Measurements from ENCODE around the gene ENOPH1. TPM values are rescaled to one million over a fixed set of nuclear protein-coding genes. Genes with fewer than 3 reads are reported as not detected.
"Not testable (repeated sequence)": the region's sequence is repeated elsewhere in the genome, so short reads cannot be mapped to it uniquely, and the experiment has no call there.

Gene ENOPH1
- total RNA-seq, 1 donor from 2014 or later = 23.7 TPM

GRCh38 chr4:82402196-82402775, 28.1 kb upstream of the ENOPH1 start:
- intact Hi-C loops (cut with DNase I) = no loop called here
- Histone ChIP-seq H3K27me3 (ENCODE audit: low read depth) (no peaks in the 10 kb centered on the region), H3K27ac (no peak overlapping the region), H3K9me3 (no peaks in the 10 kb centered on the region), H3K4me1 (no peaks in the 10 kb centered on the region), H3K4me3 (no peak overlapping the region), H3K36me3 (no peaks in the 10 kb centered on the region)
- no peak for ATAC-seq
- TF ChIP-seq CTCF (IDR thresholded peaks at IDR 0.05) = no peak
- no peak for DNase-seq

- Histone ChIP-seq H3K4me1 (no peaks in the 10 kb centered on the region), H3K4me3 (no peak overlapping the region)
Observed at GRCh38 chr4:82403725-82404124, 26.7 kb upstream of the ENOPH1 start.

GRCh38 chr4:82415061-82415460, 15.3 kb upstream of the ENOPH1 start:
- DNase-seq; H3K27ac ChIP-seq; H3K4me1 ChIP-seq; H3K9me3 ChIP-seq; intact Hi-C loops (cut with DNase I); H3K4me3 ChIP-seq; H3K27me3 ChIP-seq (ENCODE audit: low read depth); H3K36me3 ChIP-seq; ATAC-seq: not testable (repeated sequence)

More at GRCh38 chr4:82403725-82404124, 26.7 kb upstream of the ENOPH1 start:
- H3K27me3 ChIP-seq (ENCODE audit: low read depth) = no peaks in the 10 kb centered on the region
- ATAC-seq (no peak), DNase-seq (no peak)
- H3K36me3 ChIP-seq = no peaks in the 10 kb centered on the region
- H3K9me3 ChIP-seq = no peaks in the 10 kb centered on the region
- intact Hi-C loops (cut with DNase I) = no loop called here
- H3K27ac ChIP-seq = no peak overlapping the region
- no peak for TF ChIP-seq CTCF (IDR thresholded peaks at IDR 0.05)

- H3K27me3 ChIP-seq (ENCODE audit: low read depth) = no peaks in the 10 kb centered on the region
- no peak overlapping the region for H3K27ac ChIP-seq
- H3K9me3 ChIP-seq = no peaks in the 10 kb centered on the region
- H3K36me3 ChIP-seq = no peaks in the 10 kb centered on the region
- TF ChIP-seq CTCF (IDR thresholded peaks at IDR 0.05) = no peak
- ATAC-seq (no peak), DNase-seq (no peak)
- intact Hi-C loops (cut with DNase I) = no loop called here
- H3K4me1 ChIP-seq = no peaks in the 10 kb centered on the region
- no peak overlapping the region for H3K4me3 ChIP-seq
Observed at GRCh38 chr4:82415922-82416365, 14.4 kb upstream of the ENOPH1 start.

- ATAC-seq (no peak), DNase-seq (no peak)
- intact Hi-C loops (cut with DNase I) = no loop called here
- no peaks in the 10 kb centered on the region for H3K4me1 ChIP-seq
- no peak overlapping the region for H3K27ac ChIP-seq
- peaks cover 27% of the 10 kb centered on the region for H3K36me3 ChIP-seq
- H3K27me3 ChIP-seq (ENCODE audit: low read depth) = no peaks in the 10 kb centered on the region
- H3K4me3 ChIP-seq = no peak overlapping the region
- no peaks in the 10 kb centered on the region for H3K9me3 ChIP-seq
- TF ChIP-seq CTCF (IDR thresholded peaks at IDR 0.05) = no peak
Observed at GRCh38 chr4:82419451-82419850, 10.9 kb upstream of the ENOPH1 start.

- peaks cover 52% of the 10 kb centered on the region for H3K36me3 ChIP-seq
- intact Hi-C loops (cut with DNase I) = loop anchor here (10.0 kb wide), 1 partner anchor 47 kb away; the partner anchor contains the start of gene HNRNPD
- peak in 1 of 2 donors; percentile 37 for ATAC-seq
Observed at GRCh38 chr4:82421796-82422560, 8.4 kb upstream of the ENOPH1 start.

More at GRCh38 chr4:82421796-82422560, 8.4 kb upstream of the ENOPH1 start:
- Histone ChIP-seq H3K4me3 (no peak overlapping the region), H3K27me3 (ENCODE audit: low read depth) (no peaks in the 10 kb centered on the region), H3K9me3 (no peaks in the 10 kb centered on the region), H3K4me1 (peaks cover 20% of the 10 kb centered on the region), H3K27ac (no peak overlapping the region)
- TF ChIP-seq CTCF (IDR thresholded peaks at IDR 0.05) = no peak
- no peak for DNase-seq

Data from lower lobe of right lung (tissue), 2 donors.